ENCODE results near the gene RASA2. TPM values are rescaled to one million over a fixed set of nuclear protein-coding genes. Genes with fewer than 3 reads are reported as not detected.

Gene RASA2
- total and polyA plus RNA-seq, 2 experiments from 2014 or later, result 6.2 to 12.6 TPM

GRCh38 chr3:141537856-141538255 lies 51.0 kb downstream of the RASA2 start:
- no peaks in the 10 kb centered on the region for H3K27me3 ChIP-seq
- H3K9me2 ChIP-seq (replicated peaks; ENCODE audit: insufficient read depth), result no peaks in the 10 kb centered on the region
- TF ChIP-seq EZH2 (IDR thresholded peaks at IDR 0.05; ENCODE audit: borderline replicate concordance) (no peak), EZH2phosphoT487 (IDR thresholded peaks at IDR 0.05; ENCODE audit: low read depth, severe bottlenecking, unreplicated experiment) (no peak), CTCF (IDR thresholded peaks at IDR 0.05; ENCODE audit: poor library complexity) (no peak)
- H3K4me3 ChIP-seq, result no peak overlapping the region
- no peaks in the 10 kb centered on the region for H3K36me3 ChIP-seq (replicated peaks; ENCODE audit: insufficient read depth, low read depth)
- H3K27ac ChIP-seq, result no peak overlapping the region
- H3K79me2 ChIP-seq, result no peaks in the 10 kb centered on the region
- no peaks in the 10 kb centered on the region for H3K9me3 ChIP-seq (ENCODE audit: low read depth)
- no peaks in the 10 kb centered on the region for H4K20me1 ChIP-seq (ENCODE audit: insufficient read depth, poor library complexity, severe bottlenecking)
- DNase-seq (ENCODE audit: low spot score), result no peak
- H3K4me2 ChIP-seq, result no peak overlapping the region
- no peaks in the 10 kb centered on the region for H3K4me1 ChIP-seq (ENCODE audit: insufficient read depth)
- no peak overlapping the region for H2AFZ ChIP-seq

- H3K36me3 ChIP-seq (replicated peaks; ENCODE audit: insufficient read depth, low read depth), result no peaks in the 10 kb centered on the region
- TF ChIP-seq EZH2phosphoT487 (IDR thresholded peaks at IDR 0.05; ENCODE audit: low read depth, severe bottlenecking, unreplicated experiment), result no peak
- no peak for TF ChIP-seq EZH2 (IDR thresholded peaks at IDR 0.05; ENCODE audit: borderline replicate concordance)
- TF ChIP-seq CTCF (IDR thresholded peaks at IDR 0.05; ENCODE audit: poor library complexity), result no peak
- peaks cover 8% of the 10 kb centered on the region for H3K9me3 ChIP-seq (ENCODE audit: low read depth)
- no peak overlapping the region for H3K4me2 ChIP-seq
- H3K9me2 ChIP-seq (replicated peaks; ENCODE audit: insufficient read depth), result no peaks in the 10 kb centered on the region
- WGBS (ENCODE audit: low lambda C conversion rate, missing lambda C conversion rate), result 76% methylated on average over 2 of the region's 2 CpGs
- no peak overlapping the region for H3K4me3 ChIP-seq
- no peak overlapping the region for H2AFZ ChIP-seq
- no peak for DNase-seq (ENCODE audit: low spot score)
- H3K79me2 ChIP-seq, result no peaks in the 10 kb centered on the region
- no peak overlapping the region for H3K27ac ChIP-seq
- H3K27me3 ChIP-seq, result no peaks in the 10 kb centered on the region
- H3K4me1 ChIP-seq (ENCODE audit: insufficient read depth), result no peaks in the 10 kb centered on the region
- H4K20me1 ChIP-seq (ENCODE audit: insufficient read depth, poor library complexity, severe bottlenecking), result no peaks in the 10 kb centered on the region
These were observed 51.9 kb downstream of the RASA2 start for GRCh38 chr3:141538568-141539240.

- H3K27ac ChIP-seq, result no peak overlapping the region
- no peaks in the 10 kb centered on the region for H4K20me1 ChIP-seq (ENCODE audit: insufficient read depth, poor library complexity, severe bottlenecking)
- WGBS (ENCODE audit: low lambda C conversion rate, missing lambda C conversion rate), result 90% methylated on average over 5 of the region's 5 CpGs
- H3K36me3 ChIP-seq (replicated peaks; ENCODE audit: insufficient read depth, low read depth), result no peaks in the 10 kb centered on the region
- peaks cover 8% of the 10 kb centered on the region for H3K9me3 ChIP-seq (ENCODE audit: low read depth)
- H2AFZ ChIP-seq, result no peak overlapping the region
- DNase-seq (ENCODE audit: low spot score), result no peak
- no peak for TF ChIP-seq EZH2phosphoT487 (IDR thresholded peaks at IDR 0.05; ENCODE audit: low read depth, severe bottlenecking, unreplicated experiment)
- no peak for TF ChIP-seq EZH2 (IDR thresholded peaks at IDR 0.05; ENCODE audit: borderline replicate concordance)
- TF ChIP-seq CTCF (IDR thresholded peaks at IDR 0.05; ENCODE audit: poor library complexity), result no peak
- no peaks in the 10 kb centered on the region for H3K9me2 ChIP-seq (replicated peaks; ENCODE audit: insufficient read depth)
- no peaks in the 10 kb centered on the region for H3K27me3 ChIP-seq
- no peak overlapping the region for H3K4me2 ChIP-seq
- H3K79me2 ChIP-seq, result no peaks in the 10 kb centered on the region
- no peak overlapping the region for H3K4me3 ChIP-seq
- no peaks in the 10 kb centered on the region for H3K4me1 ChIP-seq (ENCODE audit: insufficient read depth)
These were observed 52.8 kb downstream of the RASA2 start for GRCh38 chr3:141539431-141540187.

Data from hepatocyte (in vitro differentiated cells).